ENCODE data around the gene TSPEAR.

The TSPEAR gene

GRCh38 chr21:44495611-44496563 lies 215.5 kb downstream of the TSPEAR start:
- DNase-seq (ENCODE audit: low read depth): no peak
- TF ChIP-seq CTCF (IDR thresholded peaks at IDR 0.05; ENCODE audit: control insufficient read depth, insufficient read depth, low read depth, low read length, missing control alignments): no peak
- no peak overlapping the region for H3K4me3 ChIP-seq (ENCODE audit: control insufficient read depth, low read depth, low read length)

GRCh38 chr21:44494956-44495355 lies 216.4 kb downstream of the TSPEAR start:
- TF ChIP-seq CTCF (IDR thresholded peaks at IDR 0.05; ENCODE audit: control insufficient read depth, insufficient read depth, low read depth, low read length, missing control alignments): no peak
- DNase-seq (ENCODE audit: low read depth): no peak
- no peak overlapping the region for H3K4me3 ChIP-seq (ENCODE audit: control insufficient read depth, low read depth, low read length)

- no peak for DNase-seq (ENCODE audit: low read depth)
- no peak overlapping the region for H3K4me3 ChIP-seq (ENCODE audit: control insufficient read depth, low read depth, low read length)
- TF ChIP-seq CTCF (IDR thresholded peaks at IDR 0.05; ENCODE audit: control insufficient read depth, insufficient read depth, low read depth, low read length, missing control alignments): no peak
Measured at GRCh38 chr21:44494418-44494817, 217.0 kb downstream of the TSPEAR start.

GRCh38 chr21:44492567-44493385 lies 218.6 kb downstream of the TSPEAR start:
- H3K4me3 ChIP-seq (ENCODE audit: control insufficient read depth, low read depth, low read length): no peak overlapping the region
- TF ChIP-seq CTCF (IDR thresholded peaks at IDR 0.05; ENCODE audit: control insufficient read depth, insufficient read depth, low read depth, low read length, missing control alignments): no peak
- DNase-seq (ENCODE audit: low read depth): no peak

GRCh38 chr21:44490816-44491215 lies 220.6 kb downstream of the TSPEAR start:
- DNase-seq (ENCODE audit: low read depth): no peak
- H3K4me3 ChIP-seq (ENCODE audit: control insufficient read depth, low read depth, low read length): no peak overlapping the region
- no peak for TF ChIP-seq CTCF (IDR thresholded peaks at IDR 0.05; ENCODE audit: control insufficient read depth, insufficient read depth, low read depth, low read length, missing control alignments)

GRCh38 chr21:44490405-44490804 lies 221.0 kb downstream of the TSPEAR start:
- TF ChIP-seq CTCF (IDR thresholded peaks at IDR 0.05; ENCODE audit: control insufficient read depth, insufficient read depth, low read depth, low read length, missing control alignments): no peak

More at GRCh38 chr21:44490405-44490804, 221.0 kb downstream of the TSPEAR start:
- H3K4me3 ChIP-seq (ENCODE audit: control insufficient read depth, low read depth, low read length): no peak overlapping the region
- DNase-seq (ENCODE audit: low read depth): no peak
